SKM-1 (cell line): ENCODE results near the gene GDF10.

ENCODE experiments used
- DNase-seq: peaks from one replicate; lab custom pipeline; 2025; ENCODE audit not compliant: unreplicated experiment; lab: John Stamatoyannopoulos, UW

The GDF10 gene

DNA sequence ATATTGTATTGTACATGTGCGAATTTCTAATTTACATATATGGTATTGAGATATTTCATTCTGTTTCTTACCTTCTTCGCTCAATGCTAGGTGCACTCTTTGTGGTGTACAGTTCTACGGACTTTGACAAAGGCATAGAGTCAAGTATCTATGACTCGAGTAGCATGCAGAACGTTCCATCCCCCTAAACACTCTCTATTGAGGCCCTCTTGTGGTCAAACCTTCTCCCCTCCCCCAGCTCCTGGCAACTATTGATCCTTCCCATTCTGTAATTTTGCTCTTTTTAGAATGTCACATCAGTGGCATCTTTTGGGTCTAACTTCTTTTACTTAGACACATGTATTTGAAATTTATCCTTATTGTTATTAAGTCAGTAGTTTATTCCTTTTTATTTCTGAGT lies 30.7 kb upstream of the GDF10 start:
- DNase-seq, result no peak

DNA sequence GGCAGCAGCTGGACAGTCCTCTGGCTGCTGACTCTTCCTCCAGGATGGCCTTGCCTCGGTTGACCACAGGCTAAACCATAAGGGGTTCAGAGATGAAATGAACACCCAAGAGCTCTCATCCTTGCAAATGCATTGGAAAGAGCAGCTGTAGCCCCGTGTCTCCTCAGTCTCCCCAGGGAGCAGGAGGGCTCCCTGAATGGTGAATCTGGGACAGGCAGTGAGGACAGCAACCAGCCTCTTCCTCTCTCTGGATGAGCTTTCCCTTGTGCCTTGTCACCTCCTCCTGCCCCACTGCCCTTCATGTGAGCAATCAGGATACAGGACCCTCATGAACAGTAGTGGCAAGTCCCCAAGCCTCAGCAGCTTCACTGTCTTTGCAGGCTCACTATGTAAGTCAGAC lies 23.9 kb upstream of the GDF10 start:
- DNase-seq, result no peak

DNA sequence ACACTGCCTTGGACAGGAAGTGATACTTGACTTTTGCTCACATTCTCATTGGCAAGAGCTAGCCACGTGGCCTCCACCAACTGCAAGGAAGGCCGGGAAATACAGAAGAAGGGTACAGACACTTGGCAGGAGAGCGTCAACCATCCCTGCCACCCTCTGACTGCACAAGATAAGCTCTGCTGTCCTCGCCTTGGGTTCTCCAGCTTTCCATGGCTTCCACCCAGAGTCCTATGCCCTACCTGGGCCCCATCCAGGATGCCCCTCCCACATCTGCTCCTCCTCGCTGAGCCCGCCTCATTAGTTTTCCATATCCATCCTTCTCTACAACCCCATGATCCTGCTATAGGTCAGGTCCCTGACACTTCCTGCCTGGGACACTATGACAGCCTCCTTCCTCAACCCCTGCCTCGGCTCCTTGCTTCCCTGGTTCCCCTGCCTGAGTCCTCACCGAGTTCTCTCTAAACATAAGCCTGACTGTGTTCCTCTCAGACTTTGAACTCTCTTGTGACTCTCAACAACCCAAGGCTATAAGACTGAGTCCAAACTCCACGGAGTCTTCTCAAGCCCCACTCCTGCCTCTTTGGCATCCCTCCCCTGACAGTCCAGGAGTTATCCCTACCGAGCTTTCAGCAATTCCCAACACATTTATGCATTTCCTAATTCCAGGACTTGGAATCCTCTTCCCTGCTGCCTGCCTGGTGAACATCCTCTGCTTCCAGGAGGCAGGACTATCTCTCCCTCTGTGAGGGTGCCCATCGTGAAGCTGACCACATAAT lies 23.2 kb upstream of the GDF10 start:
- DNase-seq, result no peak

DNA sequence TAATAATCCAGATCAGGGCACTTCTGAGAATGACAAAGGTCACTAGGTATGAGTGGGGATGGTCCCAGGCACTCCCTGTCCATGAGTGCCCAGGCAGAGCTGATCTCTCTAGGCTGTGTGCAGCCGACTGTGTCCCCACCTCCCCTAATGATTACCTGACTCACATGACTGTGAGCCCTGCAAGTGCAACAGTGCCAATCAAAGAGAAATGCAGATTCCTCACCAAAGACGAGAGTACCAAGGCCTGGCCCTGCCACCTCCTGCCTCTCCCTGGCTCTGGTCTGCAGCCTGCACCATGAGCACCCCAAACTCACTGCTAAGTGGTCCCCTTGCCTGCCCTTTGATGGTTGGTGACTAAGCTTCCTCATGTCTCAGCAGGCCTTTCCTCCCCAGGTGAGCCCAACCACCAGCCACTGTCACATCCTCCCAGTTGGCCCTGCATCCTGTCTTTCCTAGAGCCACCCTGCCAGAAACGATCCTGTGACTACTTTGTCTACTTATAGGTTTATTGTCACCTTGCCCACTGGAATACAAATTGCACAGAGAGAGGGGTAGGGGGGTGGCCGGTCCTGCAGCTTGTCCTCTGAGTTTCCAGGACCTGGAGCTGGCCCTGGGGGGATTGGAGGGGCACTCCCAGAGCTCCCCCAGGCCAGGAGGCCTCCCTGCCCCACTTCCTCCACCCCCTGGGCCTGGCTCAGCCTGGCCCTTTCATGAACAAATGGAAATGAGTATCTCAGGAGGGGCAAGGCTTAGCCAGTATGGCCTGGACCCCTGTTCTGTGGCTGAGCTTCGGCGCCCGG lies 22.4 kb upstream of the GDF10 start:
- DNase-seq, result no peak

DNA sequence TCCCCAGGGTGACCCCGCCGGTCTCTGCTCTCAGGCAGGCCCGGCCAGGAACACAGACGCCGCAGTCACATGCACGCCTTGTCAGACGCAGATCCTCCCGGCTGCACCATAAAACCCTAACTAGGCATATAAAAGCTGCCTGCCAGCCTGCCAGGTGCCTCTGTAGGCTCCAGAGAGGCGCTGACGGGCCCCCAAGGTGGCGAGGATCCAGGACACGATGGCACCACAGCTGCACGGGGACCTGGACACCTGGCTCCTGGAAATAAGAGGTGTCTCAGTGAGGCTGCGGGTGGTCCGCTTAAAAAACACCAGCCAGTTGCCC lies 21.9 kb upstream of the GDF10 start:
- DNase-seq, result no peak

DNA sequence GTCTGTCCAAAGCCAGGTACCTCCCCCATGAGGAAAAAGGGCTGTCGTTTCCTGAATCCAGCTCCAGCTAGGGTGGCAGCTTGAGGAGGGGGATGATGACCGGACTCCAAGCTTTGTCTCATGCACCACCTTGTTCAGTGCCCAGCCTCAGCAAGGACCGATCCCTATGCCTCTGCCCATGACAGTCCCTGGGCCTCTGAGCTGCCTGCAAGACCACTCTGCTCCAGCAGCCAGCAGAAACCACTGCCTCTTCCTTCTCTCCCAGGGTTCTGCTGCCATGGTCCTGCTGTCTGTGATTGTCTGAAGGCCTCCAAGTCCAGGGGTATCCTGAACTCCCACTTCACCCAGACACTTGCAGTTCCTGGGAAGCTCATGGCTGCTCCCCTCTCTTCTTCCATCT lies 21.3 kb upstream of the GDF10 start:
- no peak for DNase-seq

DNA sequence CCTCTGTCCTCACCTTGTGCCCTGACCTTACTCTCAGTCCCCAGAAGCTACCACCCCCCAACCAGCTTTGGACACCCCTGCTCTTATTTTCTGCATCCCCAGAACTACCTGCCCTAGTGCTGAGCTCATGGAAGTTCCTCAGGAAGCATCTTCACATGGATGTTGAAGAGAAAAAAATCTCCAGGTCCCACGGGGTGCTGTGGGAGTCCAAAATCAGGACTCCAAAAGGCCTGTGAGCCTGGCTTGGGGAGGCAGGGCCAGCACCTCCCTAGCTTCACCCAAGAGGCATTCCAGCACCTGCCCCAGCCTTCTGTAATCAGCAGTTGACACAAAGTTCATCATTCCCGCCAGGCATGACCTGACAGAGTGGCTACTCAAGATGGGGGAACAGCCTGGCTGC lies 20.7 kb upstream of the GDF10 start:
- no peak for DNase-seq

DNA sequence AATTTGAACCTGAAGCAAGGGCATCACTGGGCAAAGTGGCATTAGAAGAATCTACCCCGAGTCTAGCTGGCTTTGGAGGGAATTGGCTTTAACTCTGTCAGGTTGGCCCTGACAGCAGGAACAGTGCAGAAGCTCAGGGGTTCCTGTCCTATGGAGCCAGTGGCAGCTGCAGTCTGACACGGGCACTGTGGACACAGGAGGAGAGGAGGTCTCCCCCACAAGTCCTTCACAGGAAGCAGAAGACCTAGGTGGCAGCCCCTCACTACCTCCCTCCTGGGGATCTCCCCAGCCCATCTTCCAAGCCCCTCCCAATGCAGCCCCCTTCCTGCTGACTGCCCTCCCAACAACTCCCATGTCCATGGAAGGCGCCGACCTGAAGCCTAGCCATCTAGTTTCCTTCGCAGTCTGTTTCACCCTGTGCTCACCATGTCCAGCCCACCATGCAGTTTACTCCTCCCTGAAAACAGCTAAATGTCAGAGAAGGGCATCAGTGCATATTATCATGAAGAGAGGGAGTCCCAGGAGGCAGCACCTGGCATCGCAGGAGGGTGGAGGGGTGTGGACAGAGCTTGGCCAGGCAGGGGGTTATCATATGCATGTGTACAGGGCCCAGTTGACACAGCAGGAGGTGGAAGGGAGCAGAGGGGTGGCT lies 17.9 kb upstream of the GDF10 start:
- DNase-seq, result no peak

DNA sequence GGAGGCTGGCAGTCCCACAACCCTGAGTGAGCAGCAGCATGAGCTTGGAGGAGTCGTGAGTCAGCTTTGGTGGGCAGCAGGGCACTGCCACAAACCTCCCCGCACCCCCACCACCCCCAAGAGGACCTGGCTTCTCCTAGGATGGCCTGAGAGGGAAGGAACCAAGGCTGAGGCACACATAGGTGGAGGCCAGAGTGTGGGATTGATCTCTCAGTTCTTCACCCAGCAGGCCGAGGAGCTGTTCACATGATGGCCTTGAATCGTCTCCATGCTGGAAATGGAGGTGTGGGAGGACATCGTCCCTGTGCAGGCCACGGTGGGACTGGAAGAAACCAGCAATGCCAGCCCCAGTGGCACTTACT lies 17.4 kb upstream of the GDF10 start:
- DNase-seq, result no peak

DNA sequence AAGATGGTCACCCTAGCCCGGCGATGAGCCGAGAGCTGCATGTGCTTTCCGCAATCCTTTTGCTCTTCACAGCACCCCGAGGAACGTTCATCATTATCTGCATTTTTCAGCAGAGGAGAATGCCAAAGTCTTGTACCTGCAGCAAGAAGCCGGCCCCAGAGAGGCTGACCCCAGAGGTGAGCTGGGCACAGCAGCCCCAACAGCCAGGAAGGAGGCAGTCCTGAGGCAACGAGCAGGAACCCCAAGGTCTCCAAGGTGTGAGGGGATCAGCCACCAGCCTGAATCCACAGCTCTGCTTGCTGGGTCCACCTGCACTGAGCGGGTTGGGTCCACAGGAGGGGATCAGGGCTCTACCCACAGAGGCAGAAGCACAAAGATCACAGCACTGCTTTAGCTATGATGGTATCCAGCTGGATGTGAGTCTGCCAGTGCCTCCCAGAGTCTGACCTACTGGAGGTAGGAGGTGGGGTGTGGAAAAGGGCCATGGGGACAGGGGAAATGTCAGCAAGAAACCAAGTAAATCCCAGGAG lies 16.8 kb upstream of the GDF10 start:
- DNase-seq, result no peak

DNA sequence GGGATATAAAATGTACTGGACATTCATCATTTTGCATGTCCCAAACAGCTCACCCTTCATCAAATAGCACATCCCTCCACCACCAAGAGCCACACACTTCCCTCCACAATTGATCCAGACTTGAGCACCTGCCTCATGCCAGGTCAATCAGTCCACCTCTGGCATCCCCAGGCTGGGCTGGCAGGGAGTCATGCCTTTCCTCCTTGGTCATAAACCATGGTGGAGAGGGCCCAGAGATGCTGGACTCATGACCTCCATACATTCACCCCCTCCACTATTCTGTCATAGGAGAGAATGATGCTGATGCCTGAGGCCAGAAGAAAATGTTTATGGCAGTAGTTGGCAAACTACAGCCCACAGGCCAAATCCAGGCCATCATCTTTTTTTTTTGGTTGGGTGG lies 16.1 kb upstream of the GDF10 start:
- DNase-seq, result no peak

DNA sequence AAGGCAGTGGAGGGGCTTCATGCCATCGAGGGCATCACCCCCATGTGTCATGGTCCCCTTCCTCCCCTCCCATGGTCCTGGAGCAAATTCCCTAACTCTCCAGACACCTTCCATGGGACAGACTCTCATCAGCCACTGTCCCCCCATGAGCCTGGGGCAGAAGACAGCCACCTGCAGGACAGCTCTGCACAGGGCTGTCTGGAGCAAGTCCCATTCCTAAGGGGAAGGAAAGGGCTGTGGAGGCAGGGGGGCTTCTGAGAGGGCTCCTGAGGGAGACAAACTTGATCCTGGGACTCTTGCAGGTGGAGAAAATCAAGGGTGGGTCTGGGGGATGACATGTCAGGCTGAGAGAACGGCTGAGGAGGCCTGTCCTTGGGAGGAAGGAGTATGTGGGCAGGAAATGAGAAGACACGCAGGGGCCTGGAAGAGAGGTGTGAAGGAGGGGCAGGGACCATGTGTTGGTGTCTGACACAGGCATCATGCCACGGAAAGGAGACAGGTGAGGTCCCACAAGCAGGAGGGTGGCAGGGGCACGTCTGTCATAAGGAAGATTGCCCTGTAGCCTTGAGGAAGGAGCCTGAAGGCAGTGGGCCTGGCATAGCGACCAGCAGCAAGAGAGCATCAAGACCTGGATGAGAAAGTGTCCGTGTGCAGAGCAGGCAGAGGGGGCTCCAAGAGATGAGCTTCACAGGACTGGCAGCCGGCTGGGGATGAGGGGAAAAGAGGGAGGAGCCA lies 14.4 kb upstream of the GDF10 start:
- DNase-seq, result no peak

DNA sequence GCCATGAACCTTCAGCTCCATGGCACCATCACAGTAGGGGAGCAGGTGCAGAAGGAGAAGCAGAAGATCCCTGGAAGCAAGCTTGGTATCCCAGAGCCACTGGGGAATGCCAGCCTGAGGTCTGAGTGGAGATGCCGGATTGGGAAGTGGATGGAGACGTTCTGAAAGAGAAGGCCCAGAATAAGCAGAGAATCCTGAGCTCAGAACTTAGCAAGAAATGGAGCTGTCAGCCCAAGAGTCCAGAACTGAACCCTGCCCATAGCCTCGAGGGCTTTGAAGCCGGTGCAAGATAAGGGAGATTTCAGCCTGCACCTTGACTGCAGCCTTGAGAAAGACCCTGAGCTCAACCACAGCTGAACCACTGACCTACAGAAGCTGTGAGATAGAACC lies 13.9 kb upstream of the GDF10 start:
- DNase-seq, result no peak

DNA sequence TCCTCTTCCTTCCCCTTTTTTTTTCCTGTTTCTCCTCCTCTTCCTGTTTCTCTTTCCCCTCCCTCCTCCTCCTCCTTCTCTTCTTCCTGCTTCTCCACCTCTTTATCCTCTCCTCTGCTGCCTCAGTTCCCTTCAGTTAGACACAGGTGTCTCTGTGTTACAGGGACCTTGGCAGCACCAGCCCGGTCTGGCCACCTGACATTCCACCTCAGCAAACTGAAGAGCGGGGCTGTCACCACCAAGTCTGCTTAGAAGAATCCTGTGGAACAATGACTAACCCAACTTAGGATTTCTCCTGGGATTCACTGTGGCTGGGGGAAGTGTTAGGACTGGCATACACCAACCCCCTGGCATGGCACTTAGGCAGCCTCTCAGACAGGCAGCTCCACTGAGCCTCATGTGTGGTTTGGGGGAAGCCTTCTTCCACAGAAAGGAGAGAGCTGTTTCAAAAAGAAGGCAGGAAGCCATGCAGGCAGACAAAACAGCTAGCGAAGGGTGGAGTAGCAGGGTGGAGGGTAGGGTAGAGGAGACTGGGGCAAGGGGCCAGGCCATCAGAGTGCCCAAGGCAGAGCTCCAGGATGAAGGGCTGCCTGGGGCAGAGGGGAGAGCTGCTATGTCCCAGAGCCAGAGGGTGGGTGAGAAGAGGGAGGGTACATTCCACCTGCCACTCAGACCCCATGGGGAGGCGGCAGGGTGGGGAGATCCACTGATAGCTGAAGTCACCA lies 13.2 kb upstream of the GDF10 start:
- no peak for DNase-seq

DNA sequence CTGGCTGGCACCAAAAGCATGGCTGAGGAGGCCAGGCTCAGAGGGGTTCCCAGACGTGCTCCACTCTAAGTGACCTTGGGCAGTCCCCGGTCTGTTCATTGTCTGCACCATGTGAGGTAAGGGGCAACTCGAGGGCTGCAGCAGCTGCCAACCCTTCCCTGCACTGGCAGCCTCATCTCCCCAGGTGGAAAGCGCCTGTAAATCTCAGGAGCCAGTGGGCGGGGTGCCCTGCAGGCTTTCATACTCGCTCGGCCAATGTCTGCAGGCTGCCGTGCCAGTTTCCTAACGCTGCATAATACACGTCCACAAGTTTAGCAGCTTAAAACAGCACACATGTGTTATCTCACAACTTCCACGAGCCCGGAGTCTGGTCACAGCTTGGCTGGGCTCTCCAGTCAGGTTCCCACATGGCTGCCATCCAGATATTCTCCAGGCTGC lies 12.6 kb upstream of the GDF10 start:
- no peak for DNase-seq

DNA sequence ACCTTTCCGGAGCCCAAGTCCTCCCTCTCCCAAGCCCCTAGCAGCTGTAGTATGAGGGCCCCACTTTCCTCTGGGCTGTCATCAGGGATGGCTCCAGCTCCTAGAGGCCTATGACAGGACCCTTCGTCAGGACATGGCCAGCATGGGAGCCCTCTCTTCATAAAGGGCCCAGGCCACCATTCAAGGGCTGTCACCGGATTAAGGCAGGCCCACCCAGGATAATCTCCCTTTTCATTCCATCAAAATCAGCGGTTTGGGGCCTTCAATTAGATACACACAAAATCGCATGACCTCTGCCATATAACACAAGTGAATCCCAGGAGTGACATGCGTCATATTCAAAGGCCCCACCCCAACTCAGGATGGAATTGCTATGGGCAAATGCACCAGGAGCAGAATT lies 12.2 kb upstream of the GDF10 start:
- no peak for DNase-seq

DNA sequence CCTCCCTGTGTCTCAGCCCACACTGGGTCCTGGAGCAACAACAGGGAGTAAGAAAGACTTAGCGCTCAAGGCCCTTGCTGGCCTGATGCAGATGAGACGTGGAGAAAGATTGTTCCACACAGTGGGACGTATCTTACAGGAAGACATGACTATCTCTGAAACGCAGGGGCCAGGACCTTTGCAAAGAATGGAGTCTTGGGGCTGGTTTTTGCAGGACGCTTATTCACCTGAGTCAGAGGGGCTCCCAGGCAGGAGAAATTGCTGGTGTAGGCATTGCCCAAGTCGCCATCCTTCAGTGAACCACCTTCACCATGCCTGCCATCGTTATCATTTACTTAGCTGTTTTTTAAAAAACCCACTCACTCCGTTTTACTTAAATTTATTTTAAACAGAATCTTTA lies 11.8 kb upstream of the GDF10 start:
- DNase-seq, result no peak

DNA sequence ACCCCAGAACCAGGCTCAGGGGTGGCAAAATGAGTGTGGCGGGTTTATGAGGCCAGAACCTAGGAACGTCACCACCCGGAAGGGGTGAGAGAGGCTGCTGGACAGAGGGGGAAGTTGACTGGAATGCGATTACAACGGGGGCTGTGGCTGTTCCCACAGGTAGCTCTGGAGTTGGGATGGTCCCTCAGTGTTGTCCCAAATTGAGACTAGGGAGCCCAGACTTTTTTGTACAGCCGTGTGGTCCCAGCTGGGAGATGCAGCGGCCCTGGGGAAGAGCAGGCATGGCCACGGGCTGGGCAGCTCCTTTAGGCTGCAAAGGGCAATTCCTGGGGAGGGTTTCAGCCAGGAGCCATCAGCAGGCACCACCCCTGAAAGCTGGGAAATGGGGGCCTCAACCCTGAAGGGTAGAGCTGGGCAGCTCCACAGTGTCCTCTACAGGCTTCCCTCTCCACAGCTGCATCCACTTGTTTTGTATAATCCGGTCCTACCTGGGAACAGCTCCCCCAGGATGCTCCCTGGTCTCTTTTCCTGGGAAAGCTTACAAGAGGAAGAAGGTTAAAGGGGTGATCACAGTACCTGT lies 11.0 kb upstream of the GDF10 start:
- no peak for DNase-seq

DNA sequence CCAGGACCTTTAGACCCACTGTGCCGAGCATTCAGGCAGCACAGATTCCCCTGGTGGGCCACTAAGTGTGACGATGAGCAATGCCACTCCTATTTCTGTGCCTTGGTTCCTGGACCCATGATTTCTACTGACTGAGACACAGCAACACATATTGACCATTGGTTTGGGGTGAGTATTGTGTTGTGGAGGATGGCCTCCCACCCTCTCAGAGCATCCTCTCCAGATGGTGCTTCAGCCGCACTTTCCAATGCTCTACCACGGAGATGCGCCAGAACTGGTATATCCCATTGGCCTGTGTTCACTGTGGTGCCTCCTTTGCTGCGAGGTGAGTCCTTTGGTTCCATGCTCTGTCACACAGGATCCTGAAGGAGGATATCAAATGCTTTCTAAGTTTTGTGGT lies 10.1 kb upstream of the GDF10 start:
- DNase-seq, result no peak

DNA sequence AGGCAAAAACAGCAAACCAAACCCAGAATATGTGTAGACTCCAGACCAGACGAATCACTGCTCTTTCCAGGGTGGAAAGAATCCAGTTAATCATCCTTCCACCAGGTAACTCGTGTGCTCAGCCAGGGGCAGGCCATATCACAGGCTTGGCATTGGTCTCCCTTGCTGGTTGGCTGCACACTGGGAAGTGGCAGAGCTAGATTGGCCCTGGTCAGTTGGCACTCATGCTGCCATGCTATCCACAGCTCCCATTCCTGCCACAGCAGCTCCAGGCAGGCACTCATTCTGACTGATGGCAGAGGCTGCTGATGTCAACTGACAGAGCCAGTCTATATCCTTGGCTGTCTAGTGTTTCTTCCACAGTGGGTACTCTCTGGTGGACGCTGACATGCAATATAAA lies 9.7 kb upstream of the GDF10 start:
- no peak for DNase-seq
